ENCODE measurements around the gene PDE4D.

- TF ChIP-seq, protein P1, sequence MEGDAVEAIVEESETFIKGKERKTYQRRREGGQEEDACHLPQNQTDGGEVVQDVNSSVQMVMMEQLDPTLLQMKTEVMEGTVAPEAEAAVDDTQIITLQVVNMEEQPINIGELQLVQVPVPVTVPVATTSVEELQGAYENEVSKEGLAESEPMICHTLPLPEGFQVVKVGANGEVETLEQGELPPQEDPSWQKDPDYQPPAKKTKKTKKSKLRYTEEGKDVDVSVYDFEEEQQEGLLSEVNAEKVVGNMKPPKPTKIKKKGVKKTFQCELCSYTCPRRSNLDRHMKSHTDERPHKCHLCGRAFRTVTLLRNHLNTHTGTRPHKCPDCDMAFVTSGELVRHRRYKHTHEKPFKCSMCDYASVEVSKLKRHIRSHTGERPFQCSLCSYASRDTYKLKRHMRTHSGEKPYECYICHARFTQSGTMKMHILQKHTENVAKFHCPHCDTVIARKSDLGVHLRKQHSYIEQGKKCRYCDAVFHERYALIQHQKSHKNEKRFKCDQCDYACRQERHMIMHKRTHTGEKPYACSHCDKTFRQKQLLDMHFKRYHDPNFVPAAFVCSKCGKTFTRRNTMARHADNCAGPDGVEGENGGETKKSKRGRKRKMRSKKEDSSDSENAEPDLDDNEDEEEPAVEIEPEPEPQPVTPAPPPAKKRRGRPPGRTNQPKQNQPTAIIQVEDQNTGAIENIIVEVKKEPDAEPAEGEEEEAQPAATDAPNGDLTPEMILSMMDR (IDR thresholded peaks at IDR 0.05) = no peak
- no peak for TF ChIP-seq POLR2A (IDR thresholded peaks at IDR 0.05)
Observed at GRCh38 chr5:59054963-59055528, 838.5 kb downstream of the PDE4D start.

All from heart left ventricle (tissue), 13 donors.